ENCODE measurements around the gene TSKU.

The TSKU gene

GRCh38 chr11:76753449-76753848 is 29.7 kb upstream of the TSKU start:
- TF ChIP-seq CTCF (IDR thresholded peaks at IDR 0.05; ENCODE audit: extremely low read depth, missing control alignments): no peak

GRCh38 chr11:76753950-76754349 is 29.2 kb upstream of the TSKU start:
- TF ChIP-seq CTCF (IDR thresholded peaks at IDR 0.05; ENCODE audit: extremely low read depth, missing control alignments): no peak
- DNase-seq (ENCODE audit: low spot score): no peak

More at GRCh38 chr11:76753449-76753848, 29.7 kb upstream of the TSKU start:
- DNase-seq (ENCODE audit: low spot score): no peak

- no peak for DNase-seq (ENCODE audit: low spot score)
- no peak for TF ChIP-seq CTCF (IDR thresholded peaks at IDR 0.05; ENCODE audit: extremely low read depth, missing control alignments)
Measured at GRCh38 chr11:76756341-76756741, 26.8 kb upstream of the TSKU start.

GRCh38 chr11:76758311-76758710 is 24.8 kb upstream of the TSKU start:
- TF ChIP-seq CTCF (IDR thresholded peaks at IDR 0.05; ENCODE audit: extremely low read depth, missing control alignments): no peak
- no peak for DNase-seq (ENCODE audit: low spot score)

- no peak for DNase-seq (ENCODE audit: low spot score)
- TF ChIP-seq CTCF (IDR thresholded peaks at IDR 0.05; ENCODE audit: extremely low read depth, missing control alignments): no peak
Measured at GRCh38 chr11:76759092-76759491, 24.1 kb upstream of the TSKU start.

- no peak for TF ChIP-seq CTCF (IDR thresholded peaks at IDR 0.05; ENCODE audit: extremely low read depth, missing control alignments)
- no peak for DNase-seq (ENCODE audit: low spot score)
Measured at GRCh38 chr11:76759517-76759916, 23.6 kb upstream of the TSKU start.

GRCh38 chr11:76760236-76760635 is 22.9 kb upstream of the TSKU start:
- no peak for DNase-seq (ENCODE audit: low spot score)
- TF ChIP-seq CTCF (IDR thresholded peaks at IDR 0.05; ENCODE audit: extremely low read depth, missing control alignments): no peak

Data from GM20000 (cell line).